HG03439 (cell line): ENCODE data around the gene COL6A3.
"Not testable (repeated sequence)": the region's sequence is repeated elsewhere in the genome, so short reads cannot be mapped to it uniquely, and the experiment has no call there.

Source experiments
- ATAC-seq: cut with Tn5 transposase; IDR thresholded peaks from one replicate; pipeline ENCODE4 v1.9.1; 2021; ENCODE audit warnings: mild to moderate bottlenecking, moderate library complexity; ENCODE audit not compliant: unreplicated experiment

Gene COL6A3

GRCh38 chr2:237390235-237390634, 23.7 kb downstream of the COL6A3 start:
- ATAC-seq: no peak

GRCh38 chr2:237389831-237390230, 24.1 kb downstream of the COL6A3 start:
- no peak for ATAC-seq

DNA sequence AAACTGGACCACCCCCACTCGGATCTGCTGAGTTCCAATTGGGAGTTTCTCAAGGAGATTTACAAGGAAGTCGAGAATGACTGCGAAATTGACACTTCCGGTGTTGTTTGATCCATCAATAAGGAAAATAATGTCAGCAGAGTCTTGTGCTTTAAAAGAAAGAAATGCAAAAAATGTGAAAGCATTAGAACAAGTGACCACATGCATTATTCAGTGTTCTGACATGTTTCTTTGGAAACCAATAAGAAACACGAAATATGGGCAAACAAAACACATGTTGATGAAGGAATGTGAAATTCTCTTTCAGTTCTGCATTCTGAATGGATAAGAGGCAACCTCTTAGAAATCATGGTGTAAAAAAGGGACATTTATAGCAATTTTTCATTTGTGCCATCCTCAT, 25.9 kb downstream of the COL6A3 start:
- no peak for ATAC-seq

DNA sequence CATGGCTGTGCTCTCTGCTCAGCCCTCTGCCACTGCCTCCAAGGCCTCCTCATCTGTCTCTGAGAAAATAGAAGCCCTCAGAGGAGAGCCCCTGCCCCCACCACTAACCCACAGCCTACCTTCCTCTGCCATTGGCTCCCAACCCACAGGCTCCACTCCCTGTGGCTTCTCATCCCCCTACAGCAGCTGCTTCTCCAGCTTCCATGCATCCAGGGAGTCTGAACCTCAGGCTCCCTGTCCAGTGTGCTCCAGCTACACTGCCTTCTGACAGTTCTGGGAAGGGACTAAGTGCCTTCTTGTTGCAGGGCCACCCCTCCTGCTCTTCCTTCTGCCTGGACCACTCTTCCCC, 29.3 kb downstream of the COL6A3 start:
- no peak for ATAC-seq

DNA sequence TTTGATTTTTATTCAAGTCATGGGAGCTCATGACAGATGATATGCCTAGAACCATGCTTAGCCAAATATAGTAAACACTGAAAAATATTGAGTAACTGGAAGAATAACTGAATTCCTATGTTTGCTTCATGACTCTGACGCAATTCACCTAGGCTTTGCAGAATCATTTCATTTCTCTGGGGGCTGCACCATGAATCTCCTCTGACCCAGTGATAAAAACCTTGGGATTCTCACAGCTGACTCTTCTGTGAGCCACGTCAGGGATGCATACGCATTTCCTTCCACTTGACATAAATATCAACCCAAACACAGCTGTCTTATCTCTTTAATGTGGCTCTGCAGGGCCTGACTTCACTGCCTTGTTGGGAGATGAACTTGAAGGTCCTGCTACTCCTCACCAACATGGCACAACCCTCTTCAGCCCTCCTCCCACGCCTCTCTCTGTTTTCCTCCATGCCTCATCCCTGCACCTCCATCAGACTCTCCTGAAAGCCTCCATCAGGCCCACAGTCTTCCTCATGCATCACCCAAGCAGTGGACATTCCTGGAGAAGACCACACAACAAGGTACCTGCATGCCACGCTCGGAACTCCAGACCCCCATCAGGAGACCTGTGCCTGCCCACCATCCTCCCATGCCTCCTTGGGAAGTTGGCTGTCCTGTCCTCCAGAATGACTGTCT, 29.8 kb downstream of the COL6A3 start:
- ATAC-seq: no peak

GRCh38 chr2:237380768-237381167, 33.2 kb downstream of the COL6A3 start:
- ATAC-seq: no peak

GRCh38 chr2:237379636-237380035, 34.3 kb downstream of the COL6A3 start:
- no peak for ATAC-seq

- ATAC-seq: no peak
These were observed 35.3 kb downstream of the COL6A3 start for GRCh38 chr2:237378650-237379049.

DNA sequence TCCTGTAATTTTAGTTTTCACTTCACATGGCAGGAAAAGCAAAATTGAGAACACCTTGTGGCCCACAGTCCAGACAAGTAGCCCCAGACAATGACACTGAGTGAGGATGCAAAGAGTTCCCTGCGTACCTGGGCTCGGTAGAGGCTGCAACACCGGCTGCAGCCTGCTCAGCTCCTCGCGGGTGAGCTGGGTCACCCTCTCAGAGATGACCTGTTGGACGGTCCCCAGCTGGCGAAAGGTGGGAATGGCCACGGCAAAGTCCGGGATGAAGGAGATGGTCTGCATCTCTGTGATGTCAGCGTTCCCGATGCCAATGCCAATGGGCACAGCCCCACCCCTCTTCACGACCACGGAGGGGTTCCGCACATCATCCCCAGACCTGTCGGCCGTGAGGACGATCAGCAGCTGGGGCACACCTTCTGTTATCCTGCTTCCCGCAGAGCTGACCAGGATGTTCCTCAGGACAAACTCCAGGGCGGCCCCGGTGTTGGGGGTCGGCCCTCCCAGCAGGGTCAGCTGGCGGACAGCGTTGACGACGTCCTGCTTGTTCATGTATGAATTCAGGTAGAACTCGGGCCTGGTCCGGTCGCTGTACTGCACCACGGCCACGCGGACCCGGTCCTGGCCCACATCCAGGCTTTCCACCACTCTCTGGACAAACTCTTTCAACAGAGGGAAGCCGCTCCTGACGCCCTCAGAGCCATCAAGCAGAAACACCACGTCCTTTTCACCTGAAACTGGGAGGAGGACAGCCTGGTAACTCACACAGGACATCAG, 39.5 kb downstream of the COL6A3 start:
- no peak for ATAC-seq

DNA sequence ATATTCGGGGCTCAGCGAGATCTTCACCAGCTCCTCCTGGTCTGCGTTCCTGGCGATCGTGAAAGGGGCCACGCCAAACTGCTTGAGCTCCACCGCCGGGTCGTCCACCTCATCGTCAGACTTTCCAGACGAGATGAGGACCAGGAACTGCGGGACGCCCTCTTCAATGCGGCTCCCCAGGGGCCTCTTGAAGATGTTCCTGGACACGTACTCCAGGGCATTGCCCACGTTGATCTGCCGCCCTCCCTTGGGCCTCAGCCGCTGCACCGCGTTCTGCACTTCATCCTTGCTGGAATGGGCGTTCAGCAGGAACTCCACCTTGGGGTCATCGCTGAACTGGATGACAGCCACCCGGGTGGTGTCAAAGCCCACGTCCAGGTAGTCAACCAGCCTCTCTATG, 42.1 kb downstream of the COL6A3 start:
- no peak for ATAC-seq

GRCh38 chr2:237365671-237366070, 48.3 kb downstream of the COL6A3 start:
- ATAC-seq: no peak

DNA sequence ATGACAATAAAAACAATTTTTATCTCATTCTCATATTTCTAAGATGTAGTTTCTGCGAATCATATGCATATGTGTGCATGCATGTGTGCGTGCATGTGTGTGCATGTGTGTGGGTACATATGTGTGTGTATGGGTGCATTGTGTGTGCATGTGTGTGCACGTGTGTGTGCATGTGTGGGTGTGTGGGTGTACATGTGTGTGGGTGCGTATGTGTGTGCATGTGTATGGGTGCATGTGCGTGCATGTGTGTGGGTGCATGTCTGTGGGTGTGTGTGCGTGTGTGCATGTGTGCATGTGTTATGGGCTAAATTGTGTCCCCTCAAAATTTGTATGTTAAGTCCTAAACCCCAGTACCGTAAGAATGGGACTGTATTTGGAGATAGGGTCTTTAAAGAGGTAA, 49.3 kb downstream of the COL6A3 start:
- ATAC-seq: no peak

- ATAC-seq: no peak
These were observed 52.6 kb downstream of the COL6A3 start for GRCh38 chr2:237361194-237362004.

GRCh38 chr2:237359894-237360780, 53.8 kb downstream of the COL6A3 start:
- no peak for ATAC-seq

- ATAC-seq: no peak
These were observed 54.5 kb downstream of the COL6A3 start for GRCh38 chr2:237359518-237359840.

- ATAC-seq: no peak
These were observed 55.0 kb downstream of the COL6A3 start for GRCh38 chr2:237358721-237359517.

- ATAC-seq: no peak
These were observed 58.3 kb downstream of the COL6A3 start for GRCh38 chr2:237355701-237356100.

DNA sequence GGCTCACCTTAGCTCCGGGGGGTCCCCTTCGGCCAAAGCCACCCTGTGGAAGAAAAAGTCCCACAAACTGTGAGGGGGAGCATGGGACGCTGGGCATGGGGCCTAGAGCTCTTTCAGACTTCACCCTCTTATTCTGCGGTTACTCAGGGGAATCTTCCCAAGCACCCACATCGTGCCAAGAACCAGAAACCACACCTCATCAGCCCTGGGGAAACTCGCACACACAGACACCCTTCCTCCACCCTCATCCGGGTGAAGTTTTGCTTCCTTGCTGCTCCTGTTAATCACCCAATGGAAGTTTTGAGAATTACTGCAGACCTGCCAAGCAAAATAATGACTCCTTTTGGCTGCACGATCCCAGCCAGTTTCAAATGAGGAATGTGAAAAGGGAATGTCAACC, 59.1 kb downstream of the COL6A3 start:
- no peak for ATAC-seq

DNA sequence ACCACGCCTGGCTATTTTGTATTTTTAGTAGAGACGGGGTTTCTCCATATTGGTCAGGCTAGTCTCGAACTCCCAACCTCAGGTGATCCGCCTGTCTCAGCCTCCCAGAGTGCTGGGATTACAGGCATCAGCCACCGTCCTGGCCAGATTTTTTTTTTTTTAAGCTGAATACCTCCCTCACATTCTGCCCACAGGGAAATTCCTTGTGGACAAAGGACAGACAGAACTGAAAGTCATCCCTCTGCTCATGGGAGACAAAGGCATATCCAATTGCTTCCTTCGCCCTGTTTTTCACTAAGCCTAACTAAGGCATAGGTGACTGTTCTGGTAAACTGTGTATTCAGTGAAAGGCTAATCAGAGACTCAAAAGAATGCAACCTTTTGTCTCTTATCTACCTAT, 59.8 kb downstream of the COL6A3 start:
- ATAC-seq: not testable (repeated sequence)

GRCh38 chr2:237353215-237353614, 60.7 kb downstream of the COL6A3 start:
- ATAC-seq: no peak
